Mucosa of rectum (tissue), 2 donors: ENCODE data around the gene B3GAT1.

Source experiments
- H3K27ac ChIP-seq, 2 donors: one replicate each; pipeline ENCODE4 v1.7.0; 2013; ENCODE audit warnings: inconsistent platforms in 2 of 2, low read depth in 2 of 2, low read length in 2 of 2
- H3K27me3 ChIP-seq, 2 donors: one replicate each; pipeline ENCODE4 v1.7.0; 2013; ENCODE audit warnings: low read length in 2 of 2; ENCODE audit not compliant: control insufficient read depth in 2 of 2, insufficient read depth in 2 of 2
- H3K36me3 ChIP-seq, 2 donors: one replicate each; pipeline ENCODE4 v1.7.0; 2013; ENCODE audit warnings: low read length in 2 of 2; ENCODE audit not compliant: control insufficient read depth in 2 of 2, insufficient read depth in 2 of 2
- H3K4me1 ChIP-seq, 2 donors: one replicate each; pipeline ENCODE4 v1.7.0; 2013; ENCODE audit warnings: low read length in 2 of 2, mild to moderate bottlenecking in 1 of 2; ENCODE audit not compliant: control insufficient read depth in 2 of 2, insufficient read depth in 2 of 2
- H3K4me3 ChIP-seq, 2 donors: one replicate each; pipeline ENCODE4 v1.7.0; 2013; ENCODE audit warnings: low read length in 2 of 2
- H3K9ac ChIP-seq, 2 donors: one replicate each; pipeline ENCODE4 v1.7.0; 2013; ENCODE audit warnings: low read length in 2 of 2, low read depth in 1 of 2, mild to moderate bottlenecking in 1 of 2
- H3K9me3 ChIP-seq, 2 donors: one replicate each; pipeline ENCODE4 v1.7.0; 2013; ENCODE audit warnings: low read length in 2 of 2; ENCODE audit not compliant: control insufficient read depth in 2 of 2
- donor health status: healthy.
- donor health status: Normal muscosa, but diverticular disease.

Gene B3GAT1

DNA sequence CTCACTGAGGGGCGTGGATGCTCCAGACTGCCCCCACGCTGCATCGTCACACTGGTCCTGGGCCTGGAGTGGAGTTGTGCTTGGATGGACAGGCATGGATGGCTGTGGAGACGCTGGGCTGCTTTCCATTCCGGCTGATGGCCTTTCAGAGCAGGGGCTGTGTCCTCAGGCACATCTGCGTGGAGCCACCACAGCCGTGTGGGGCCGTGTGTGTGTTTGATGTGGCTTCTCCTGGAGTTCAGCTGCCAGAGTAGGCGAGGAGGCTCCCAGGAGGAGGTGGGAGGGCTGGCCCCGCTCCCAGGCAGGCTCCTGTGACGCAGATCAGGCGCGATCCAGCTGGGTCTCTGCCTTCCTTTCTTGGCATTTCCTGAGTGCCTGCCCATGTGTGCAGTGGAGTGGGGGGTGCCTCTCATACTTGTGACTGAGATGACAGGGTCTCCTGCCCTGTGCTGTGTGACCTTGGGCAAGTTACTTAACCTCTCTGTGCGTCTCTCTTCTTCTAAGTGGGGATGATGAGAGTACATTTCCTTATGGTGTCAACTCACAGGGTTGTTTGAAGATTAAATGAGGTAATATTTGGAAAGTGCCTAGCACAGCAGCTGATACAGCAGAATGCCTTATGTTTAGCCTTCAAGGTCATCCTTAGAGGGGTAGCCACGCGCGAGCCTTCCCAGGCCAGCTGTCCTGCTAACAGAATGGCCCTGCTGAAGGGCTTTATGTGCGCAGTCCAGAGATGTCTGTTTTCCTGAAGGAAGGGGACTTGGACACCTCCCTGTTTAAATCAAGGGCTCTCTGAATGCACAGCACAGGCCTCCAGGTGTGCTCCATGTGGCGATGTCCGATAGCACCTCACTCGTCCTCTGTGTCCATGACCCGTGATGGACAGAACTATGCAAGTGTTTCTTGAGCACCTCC, 46.8 kb downstream of the B3GAT1 start:
- Histone ChIP-seq H3K27me3 (no peaks in the 10 kb centered on the region), H3K36me3 (no peaks in the 10 kb centered on the region), H3K4me1 (no peaks in the 10 kb centered on the region), H3K27ac (no peak overlapping the region), H3K9ac (no peak overlapping the region), H3K4me3 (no peak overlapping the region), H3K9me3 (no peaks in the 10 kb centered on the region)

DNA sequence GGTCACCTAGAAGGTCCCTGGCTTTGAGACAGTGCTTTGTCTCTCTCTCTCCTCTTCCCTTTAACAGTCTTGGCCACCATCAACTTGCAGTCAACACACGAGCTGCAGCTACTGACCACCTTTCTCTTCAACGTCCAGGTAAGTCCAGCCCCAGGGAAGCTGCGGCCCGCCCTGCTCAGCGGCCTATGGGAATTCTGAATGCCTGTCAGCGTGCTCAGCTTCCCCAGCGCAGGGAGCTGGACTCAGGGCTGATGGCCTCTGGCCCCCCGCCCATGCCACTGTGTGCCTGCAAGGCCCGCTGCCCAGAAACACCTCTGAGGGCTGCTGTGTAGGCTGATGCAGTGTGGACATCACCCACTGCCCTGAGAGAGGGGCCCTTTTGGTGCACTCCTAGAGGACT, 47.8 kb downstream of the B3GAT1 start:
- H3K4me1 ChIP-seq: no peaks in the 10 kb centered on the region
- H3K27ac ChIP-seq: no peak overlapping the region
- no peaks in the 10 kb centered on the region for H3K27me3 ChIP-seq
- no peak overlapping the region for H3K4me3 ChIP-seq
- H3K36me3 ChIP-seq: no peaks in the 10 kb centered on the region
- no peaks in the 10 kb centered on the region for H3K9me3 ChIP-seq
- H3K9ac ChIP-seq: no peak overlapping the region

DNA sequence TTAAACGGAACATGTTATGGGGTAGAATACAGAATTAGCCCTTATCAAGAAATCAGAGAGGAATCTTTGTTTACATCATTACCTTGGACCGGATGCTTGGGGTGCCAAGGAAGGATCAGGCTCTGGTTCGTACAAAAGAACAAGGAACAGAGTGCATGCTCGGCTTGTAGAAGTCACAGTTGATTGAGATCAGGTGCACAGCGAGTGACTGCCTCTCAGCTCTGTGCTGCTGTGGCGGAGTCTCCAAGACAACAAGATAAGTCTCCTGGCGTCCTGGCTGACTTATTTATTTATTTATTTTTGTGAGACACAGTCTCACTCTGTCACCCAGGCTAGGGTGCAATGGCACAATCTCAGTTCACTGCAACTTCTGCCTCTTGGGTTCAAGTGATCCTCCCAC, 48.5 kb downstream of the B3GAT1 start:
- Histone ChIP-seq H3K9ac (no peak overlapping the region), H3K9me3 (no peaks in the 10 kb centered on the region), H3K36me3 (no peaks in the 10 kb centered on the region), H3K27ac (no peak overlapping the region), H3K4me3 (no peak overlapping the region), H3K27me3 (no peaks in the 10 kb centered on the region), H3K4me1 (no peaks in the 10 kb centered on the region)

DNA sequence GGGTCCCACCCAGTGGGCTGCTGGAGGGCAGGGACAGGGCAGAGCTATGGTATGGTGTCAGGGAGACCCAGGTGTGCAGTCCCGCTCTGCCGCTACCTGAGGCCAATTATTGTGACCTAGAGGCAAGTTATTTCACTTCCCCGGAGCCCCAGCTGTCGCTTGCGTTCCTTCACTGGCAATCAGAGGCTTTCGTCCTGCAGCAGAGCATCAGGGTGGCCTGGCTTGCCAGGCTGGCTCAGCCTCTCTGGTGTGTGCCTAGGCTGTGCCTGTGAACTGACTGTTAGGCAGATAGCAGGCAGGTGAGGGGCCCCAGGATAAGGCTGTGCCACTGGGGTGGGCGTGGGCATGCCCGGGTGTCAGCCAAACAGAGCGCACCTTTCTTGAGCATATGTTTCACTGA, 48.9 kb downstream of the B3GAT1 start:
- Histone ChIP-seq H3K4me1 (no peaks in the 10 kb centered on the region), H3K4me3 (no peak overlapping the region), H3K36me3 (peaks cover 0 to under 1% of the 10 kb centered on the region in 2 donors), H3K27me3 (no peaks in the 10 kb centered on the region), H3K9ac (no peak overlapping the region), H3K9me3 (no peaks in the 10 kb centered on the region), H3K27ac (no peak overlapping the region)

DNA sequence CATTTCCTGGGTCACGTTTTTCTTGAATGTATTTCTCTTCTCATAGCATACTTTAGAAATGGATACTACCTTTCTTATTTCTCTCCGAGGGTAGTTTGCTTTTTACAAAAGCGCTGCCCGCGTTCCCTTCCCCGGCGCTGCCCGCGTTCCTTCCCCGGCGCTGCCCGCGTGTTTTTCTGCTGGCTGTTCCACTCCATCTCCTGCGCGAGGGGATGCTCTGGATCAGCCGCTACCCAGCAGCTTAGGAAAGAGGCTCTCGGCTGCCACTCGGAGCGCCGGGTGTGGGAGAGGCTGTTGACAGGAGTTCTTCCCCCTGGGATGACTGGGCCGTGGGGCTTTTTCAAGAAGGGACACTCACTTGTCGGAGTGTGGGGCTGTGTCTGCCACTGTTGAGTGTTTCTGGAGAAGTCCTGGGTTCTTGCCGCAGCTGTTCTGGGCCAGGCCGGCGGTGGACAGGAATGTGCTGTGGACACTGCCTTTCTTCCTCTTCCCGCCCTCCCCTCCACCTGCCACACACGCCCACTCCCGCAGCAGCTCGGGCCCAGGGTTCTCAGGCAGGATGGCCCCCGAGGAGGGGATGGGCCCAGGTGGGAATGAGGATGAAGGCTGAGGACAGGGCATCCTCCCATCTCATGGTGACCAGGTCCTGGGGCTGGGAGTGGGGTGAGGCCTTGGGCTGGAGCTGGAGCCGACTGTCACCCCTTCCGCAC, 49.7 kb downstream of the B3GAT1 start:
- Histone ChIP-seq H3K9me3 (no peaks in the 10 kb centered on the region), H3K27me3 (no peaks in the 10 kb centered on the region), H3K9ac (no peak overlapping the region), H3K27ac (no peak overlapping the region), H3K4me1 (peaks cover under 1 to 1% of the 10 kb centered on the region in 2 donors), H3K4me3 (no peak overlapping the region), H3K36me3 (peaks cover 0 to 2% of the 10 kb centered on the region in 2 donors)

DNA sequence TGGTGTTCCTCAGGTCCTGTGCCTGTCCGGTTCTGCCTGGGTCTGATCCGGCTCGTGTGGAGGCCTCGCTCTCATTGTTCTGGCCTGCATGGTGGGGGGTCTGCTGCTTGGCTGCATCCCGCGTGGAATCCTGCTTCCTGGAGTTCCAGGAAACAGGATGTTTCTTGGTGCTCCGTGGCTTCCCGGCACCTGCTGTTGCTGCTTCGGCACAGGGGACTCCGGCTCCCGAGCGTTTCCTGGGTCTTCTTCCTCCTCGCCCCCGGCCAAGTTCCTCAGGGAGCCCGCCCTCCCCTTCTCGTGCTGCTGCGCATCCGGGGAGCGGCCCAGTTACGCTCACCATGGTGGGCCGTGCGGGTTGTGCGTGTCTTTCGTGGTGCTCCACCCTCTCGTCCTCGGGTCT, 50.4 kb downstream of the B3GAT1 start:
- no peaks in the 10 kb centered on the region for H3K27me3 ChIP-seq
- no peaks in the 10 kb centered on the region for H3K9me3 ChIP-seq
- H3K4me1 ChIP-seq: peaks cover 2 to 5% of the 10 kb centered on the region in 2 donors
- H3K4me3 ChIP-seq: no peak overlapping the region
- H3K27ac ChIP-seq: no peak overlapping the region
- H3K36me3 ChIP-seq: peaks cover 0 to 2% of the 10 kb centered on the region in 2 donors
- H3K9ac ChIP-seq: no peak overlapping the region

DNA sequence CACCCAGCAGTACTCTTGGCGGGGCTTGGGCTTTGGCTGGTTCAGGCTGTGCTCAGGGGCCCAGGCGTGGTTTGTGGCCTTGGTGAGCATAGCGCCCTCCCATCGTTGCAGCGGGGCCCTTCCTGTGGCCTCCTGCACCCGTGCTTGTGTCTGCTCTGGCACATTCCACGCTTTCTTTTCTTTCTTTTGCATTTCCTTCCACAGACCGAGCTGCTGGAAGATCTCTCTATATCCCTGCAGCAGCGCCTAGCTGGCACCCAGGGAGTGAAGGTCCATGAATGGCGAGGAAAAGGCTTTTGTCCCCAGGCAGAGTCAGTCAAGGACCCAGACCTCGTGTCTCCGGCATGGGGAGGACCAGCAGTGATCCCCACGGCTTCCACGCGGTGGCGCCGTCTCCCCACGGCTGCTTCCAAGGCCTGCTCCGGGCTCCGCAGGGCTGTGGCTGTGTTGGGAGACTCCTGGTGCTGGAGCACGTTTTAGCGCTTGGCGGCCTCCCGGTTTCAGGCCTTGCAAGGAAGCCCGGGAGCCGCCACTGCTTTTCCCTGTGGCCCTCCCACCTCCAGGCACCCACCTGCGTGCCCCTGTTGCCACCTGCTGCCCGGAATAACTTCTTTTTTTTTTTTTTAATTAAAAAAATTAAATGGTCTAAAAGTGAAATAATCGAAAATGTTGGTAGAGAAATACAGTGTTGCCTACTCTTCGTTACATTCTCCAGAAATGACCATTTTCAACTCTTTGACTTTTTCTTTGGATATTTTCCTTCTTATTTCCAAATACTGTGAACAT, 51.8 kb downstream of the B3GAT1 start:
- H3K27me3 ChIP-seq: no peaks in the 10 kb centered on the region
- no peak overlapping the region for H3K27ac ChIP-seq
- H3K9ac ChIP-seq: no peak overlapping the region
- no peaks in the 10 kb centered on the region for H3K9me3 ChIP-seq
- H3K4me1 ChIP-seq: peaks cover 2 to 5% of the 10 kb centered on the region in 2 donors
- no peak overlapping the region for H3K4me3 ChIP-seq
- peaks cover 0 to 2% of the 10 kb centered on the region in 2 donors for H3K36me3 ChIP-seq

DNA sequence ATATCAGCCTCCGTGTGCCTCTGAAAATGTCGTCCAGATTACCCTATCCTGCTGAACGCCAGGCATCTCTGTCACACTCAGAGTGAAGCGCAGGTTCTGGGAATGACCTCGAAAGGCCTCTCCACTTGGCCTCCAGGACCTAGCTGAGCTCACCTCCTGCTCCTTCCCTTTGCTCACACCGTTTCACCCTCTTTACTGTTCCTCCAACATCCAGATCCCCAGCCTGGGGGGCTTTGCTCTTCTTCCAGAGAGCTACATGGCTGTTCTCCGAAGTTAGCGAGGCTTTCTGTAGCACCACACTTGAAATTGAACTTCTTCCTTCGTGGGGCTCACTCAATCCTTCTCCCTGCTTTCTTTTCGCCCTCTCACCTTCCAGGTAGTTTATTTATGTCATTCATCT, 52.4 kb downstream of the B3GAT1 start:
- no peak overlapping the region for H3K27ac ChIP-seq
- H3K4me1 ChIP-seq: peaks cover 2 to 5% of the 10 kb centered on the region in 2 donors
- H3K9me3 ChIP-seq: no peaks in the 10 kb centered on the region
- no peaks in the 10 kb centered on the region for H3K27me3 ChIP-seq
- peaks cover 0 to 2% of the 10 kb centered on the region in 2 donors for H3K36me3 ChIP-seq
- no peak overlapping the region for H3K9ac ChIP-seq
- no peak overlapping the region for H3K4me3 ChIP-seq

DNA sequence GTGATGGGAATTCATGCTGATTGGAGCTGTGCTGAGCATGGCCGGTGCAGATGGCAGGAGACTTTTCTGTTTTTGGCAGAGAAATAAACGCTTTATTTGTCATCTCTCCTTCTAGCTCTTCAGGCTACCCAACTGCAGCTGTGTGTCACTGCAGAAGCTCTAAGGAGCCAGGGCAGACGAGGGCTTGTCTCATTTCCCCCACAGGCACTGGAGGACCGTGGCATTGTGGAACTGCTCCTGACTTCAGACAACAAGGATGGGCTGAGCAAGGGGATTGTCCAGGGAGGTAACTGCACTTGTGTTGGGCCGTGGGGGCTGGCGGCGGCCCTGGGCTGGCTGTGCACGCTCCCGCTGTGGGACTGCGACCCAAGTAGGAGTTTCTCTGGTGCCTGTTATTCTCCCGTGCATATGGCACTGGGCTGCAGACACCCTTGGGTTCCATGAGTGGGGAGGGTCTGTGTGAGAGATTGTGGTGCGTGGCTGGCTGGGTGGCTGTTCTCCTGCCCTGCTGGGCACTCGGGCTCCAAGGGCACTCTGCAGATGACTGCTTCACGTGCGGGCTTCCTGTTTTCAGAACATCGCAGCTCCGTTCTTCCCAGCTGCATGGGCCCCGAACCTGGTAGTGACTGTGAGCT, 53.1 kb downstream of the B3GAT1 start:
- H3K9ac ChIP-seq: no peak overlapping the region
- H3K36me3 ChIP-seq: peaks cover 0 to 2% of the 10 kb centered on the region in 2 donors
- no peak overlapping the region for H3K27ac ChIP-seq
- H3K27me3 ChIP-seq: no peaks in the 10 kb centered on the region
- no peaks in the 10 kb centered on the region for H3K9me3 ChIP-seq
- peaks cover 2 to 5% of the 10 kb centered on the region in 2 donors for H3K4me1 ChIP-seq
- H3K4me3 ChIP-seq: no peak overlapping the region
